GM23338 (cell line): ENCODE measurements around the gene DGKD. TPM values are rescaled to one million over a fixed set of nuclear protein-coding genes. Genes with fewer than 3 reads are reported as not detected.

Experiments
- ATAC-seq: fragments of 200-7000 bp; cut with Tn5 transposase; 3 replicates; pipeline ENCODE4 v1.9.1; 2020
- DNase-seq: peaks from one replicate; pipeline ENCODE4 v3.0.0-alpha.2; 2015; ENCODE audit warnings: low spot score
- H2AFZ ChIP-seq: fragments of 200-600 bp; sonication (generic); 2 replicates; pipeline ENCODE4 v1.8.0; 2016; ENCODE audit warnings: antibody characterized with exemption, mild to moderate bottlenecking, moderate library complexity
- H3F3A ChIP-seq: fragments of 200-600 bp; sonication (generic); replicated peaks from 2 replicates; pipeline ENCODE4 v1.8.0; 2017; ENCODE audit warnings: antibody characterized with exemption, mixed run types, low read depth
- H3K27ac ChIP-seq: fragments of 200-600 bp; sonication (generic); 2 replicates; pipeline ENCODE4 v1.6.1; 2016; ENCODE audit warnings: low read depth
- H3K27me3 ChIP-seq: fragments of 200-600 bp; sonication (generic); 2 replicates; pipeline ENCODE4 v1.8.0; 2016; ENCODE audit warnings: mild to moderate bottlenecking, mixed run types, moderate library complexity; ENCODE audit not compliant: insufficient read depth
- H3K36me3 ChIP-seq: fragments of 200-600 bp; sonication (generic); 2 replicates; pipeline ENCODE4 v1.8.0; 2016; ENCODE audit warnings: mild to moderate bottlenecking; ENCODE audit not compliant: insufficient read depth
- H3K4me1 ChIP-seq: fragments of 200-600 bp; sonication (generic); 2 replicates; pipeline ENCODE4 v1.8.0; 2016; ENCODE audit warnings: mild to moderate bottlenecking, moderate library complexity; ENCODE audit not compliant: insufficient read depth
- H3K4me2 ChIP-seq: fragments of 200-600 bp; sonication (generic); 2 replicates; pipeline ENCODE4 v1.7.1; 2017; ENCODE audit warnings: mixed run types
- H3K4me3 ChIP-seq: fragments of 200-600 bp; sonication (generic); 2 replicates; pipeline ENCODE4 v1.6.1; 2016; ENCODE audit warnings: mixed run types
- H3K79me2 ChIP-seq: fragments of 200-600 bp; sonication (generic); replicated peaks from 2 replicates; pipeline ENCODE4 v1.8.0; 2017; ENCODE audit warnings: mild to moderate bottlenecking; ENCODE audit not compliant: insufficient read depth
- H3K9me2 ChIP-seq: fragments of 200-600 bp; sonication (generic); 2 replicates; pipeline ENCODE4 v1.8.0; 2017; ENCODE audit not compliant: insufficient read depth
- H4K20me1 ChIP-seq: fragments of 200-600 bp; sonication (generic); replicated peaks from 2 replicates; pipeline ENCODE4 v1.8.0; 2017; ENCODE audit warnings: mild to moderate bottlenecking; ENCODE audit not compliant: insufficient read depth
- H3K27ac Mint-ChIP-seq: 2 replicates; pipeline ENCODE4 v1.8.0; 2020; ENCODE audit warnings: inconsistent platforms, mild to moderate bottlenecking, moderate library complexity, mixed read lengths
- H3K27me3 Mint-ChIP-seq: 3 replicates; pipeline ENCODE4 v1.8.0; 2022; ENCODE audit warnings: low read depth, mild to moderate bottlenecking, moderate library complexity, mixed read lengths, inconsistent platforms; ENCODE audit not compliant: insufficient read depth, poor library complexity
- H3K36me3 Mint-ChIP-seq: 3 replicates; pipeline ENCODE4 v1.8.0; 2021; ENCODE audit warnings: low read depth, mild to moderate bottlenecking, inconsistent platforms, moderate library complexity, mixed read lengths
- H3K4me1 Mint-ChIP-seq: 3 replicates; pipeline ENCODE4 v1.8.0; 2020; ENCODE audit warnings: mild to moderate bottlenecking, inconsistent platforms, mixed read lengths
- H3K4me3 Mint-ChIP-seq: 3 replicates; pipeline ENCODE4 v1.8.0; 2021; ENCODE audit warnings: moderate library complexity, mild to moderate bottlenecking, inconsistent platforms, mixed read lengths
- H3K9me3 Mint-ChIP-seq: 3 replicates; pipeline ENCODE4 v1.8.0; 2020; ENCODE audit warnings: moderate library complexity, mild to moderate bottlenecking, inconsistent platforms, mixed read lengths
- EZH2phosphoT487 ChIP-seq: fragments of 200-600 bp; sonication (generic); IDR thresholded peaks from one replicate; pipeline ENCODE4 v1.8.1; 2018; ENCODE audit warnings: antibody characterized with exemption; ENCODE audit not compliant: unreplicated experiment
- JUNB ChIP-seq: IDR thresholded peaks from one replicate; pipeline ENCODE4 v1.6.1; 2016; ENCODE audit warnings: antibody characterized with exemption; ENCODE audit not compliant: unreplicated experiment
- POLR2AphosphoS5 ChIP-seq: IDR thresholded peaks from 2 replicates; pipeline ENCODE4 v1.6.1; 2016; ENCODE audit warnings: antibody characterized with exemption, low read depth
- STAT1 ChIP-seq: IDR thresholded peaks from one replicate; pipeline ENCODE4 v1.6.1; 2016; ENCODE audit warnings: antibody characterized with exemption; ENCODE audit not compliant: unreplicated experiment
- ZNF114 ChIP-seq: fragments of 250-450 bp; sonication (Bioruptor Pico); IDR thresholded peaks from 2 replicates; pipeline ENCODE4 v1.5.0; 2020; ENCODE audit warnings: mild to moderate bottlenecking, moderate library complexity
- ZNF331 ChIP-seq: fragments of 250-450 bp; sonication (Bioruptor Pico); IDR thresholded peaks from 2 replicates; pipeline ENCODE4 v1.5.0; 2020; ENCODE audit warnings: low read depth, mild to moderate bottlenecking, moderate library complexity
- polyA plus RNA-seq: library from polyadenylated mRNA; unstranded; fragments of >200 nt; fragmentation: Nextera tagmentation; extraction: Ambion mirVana; gene quantifications from 2 replicates; pipeline ENCODE4 v1.2.1, GENCODE V29; 2016
- total RNA-seq: library from RNA; depleted of rRNA; stranded (reverse); fragments of >200 nt; shearing (Covaris generic); gene quantifications from 2 replicates; pipeline ENCODE4 v1.2.3, GENCODE V29; 2014
- TF ChIP-seq, protein P1 (sequence below): IDR thresholded peaks from one replicate; pipeline ENCODE4 v1.6.1; 2018; ENCODE audit warnings: antibody characterized with exemption; ENCODE audit not compliant: unreplicated experiment
- TF ChIP-seq, protein P2 (sequence below): IDR thresholded peaks from 2 replicates; pipeline ENCODE4 v1.6.1; 2016; ENCODE audit warnings: antibody characterized with exemption
- TF ChIP-seq, protein P3 (sequence below): fragments of 250-450 bp; sonication (Bioruptor Pico); IDR thresholded peaks from 2 replicates; pipeline ENCODE4 v1.5.0; 2020; ENCODE audit warnings: mild to moderate bottlenecking, moderate library complexity

DGKD gene
- total and polyA plus RNA-seq, 2 experiments from 2014 or later, result 11.1 to 23.4 TPM

DNA sequence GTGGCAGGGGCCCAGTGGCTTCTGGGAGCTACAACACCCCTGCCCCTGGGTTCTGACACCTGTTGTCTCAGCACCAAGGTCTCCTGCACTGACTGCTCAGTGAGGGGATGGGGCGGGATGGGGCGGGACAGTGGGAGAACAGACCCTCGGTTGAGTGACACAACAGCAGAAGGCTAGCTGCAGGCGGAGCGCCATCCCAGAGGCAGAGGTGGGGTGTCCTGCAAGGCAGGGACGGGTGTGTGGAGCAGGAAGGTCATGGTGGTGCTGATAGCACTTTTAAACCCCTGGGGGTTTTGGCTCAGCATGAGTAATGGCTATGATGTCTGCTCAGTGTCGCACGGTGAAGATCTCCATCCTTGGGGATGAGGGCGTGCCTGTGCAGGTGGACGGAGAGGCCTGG, 105.1 kb downstream of the DGKD start (continued):
- TF ChIP-seq POLR2AphosphoS5, result no peak
- TF ChIP-seq, protein P1, sequence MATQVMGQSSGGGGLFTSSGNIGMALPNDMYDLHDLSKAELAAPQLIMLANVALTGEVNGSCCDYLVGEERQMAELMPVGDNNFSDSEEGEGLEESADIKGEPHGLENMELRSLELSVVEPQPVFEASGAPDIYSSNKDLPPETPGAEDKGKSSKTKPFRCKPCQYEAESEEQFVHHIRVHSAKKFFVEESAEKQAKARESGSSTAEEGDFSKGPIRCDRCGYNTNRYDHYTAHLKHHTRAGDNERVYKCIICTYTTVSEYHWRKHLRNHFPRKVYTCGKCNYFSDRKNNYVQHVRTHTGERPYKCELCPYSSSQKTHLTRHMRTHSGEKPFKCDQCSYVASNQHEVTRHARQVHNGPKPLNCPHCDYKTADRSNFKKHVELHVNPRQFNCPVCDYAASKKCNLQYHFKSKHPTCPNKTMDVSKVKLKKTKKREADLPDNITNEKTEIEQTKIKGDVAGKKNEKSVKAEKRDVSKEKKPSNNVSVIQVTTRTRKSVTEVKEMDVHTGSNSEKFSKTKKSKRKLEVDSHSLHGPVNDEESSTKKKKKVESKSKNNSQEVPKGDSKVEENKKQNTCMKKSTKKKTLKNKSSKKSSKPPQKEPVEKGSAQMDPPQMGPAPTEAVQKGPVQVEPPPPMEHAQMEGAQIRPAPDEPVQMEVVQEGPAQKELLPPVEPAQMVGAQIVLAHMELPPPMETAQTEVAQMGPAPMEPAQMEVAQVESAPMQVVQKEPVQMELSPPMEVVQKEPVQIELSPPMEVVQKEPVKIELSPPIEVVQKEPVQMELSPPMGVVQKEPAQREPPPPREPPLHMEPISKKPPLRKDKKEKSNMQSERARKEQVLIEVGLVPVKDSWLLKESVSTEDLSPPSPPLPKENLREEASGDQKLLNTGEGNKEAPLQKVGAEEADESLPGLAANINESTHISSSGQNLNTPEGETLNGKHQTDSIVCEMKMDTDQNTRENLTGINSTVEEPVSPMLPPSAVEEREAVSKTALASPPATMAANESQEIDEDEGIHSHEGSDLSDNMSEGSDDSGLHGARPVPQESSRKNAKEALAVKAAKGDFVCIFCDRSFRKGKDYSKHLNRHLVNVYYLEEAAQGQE, result no peak
- TF ChIP-seq, protein P2, sequence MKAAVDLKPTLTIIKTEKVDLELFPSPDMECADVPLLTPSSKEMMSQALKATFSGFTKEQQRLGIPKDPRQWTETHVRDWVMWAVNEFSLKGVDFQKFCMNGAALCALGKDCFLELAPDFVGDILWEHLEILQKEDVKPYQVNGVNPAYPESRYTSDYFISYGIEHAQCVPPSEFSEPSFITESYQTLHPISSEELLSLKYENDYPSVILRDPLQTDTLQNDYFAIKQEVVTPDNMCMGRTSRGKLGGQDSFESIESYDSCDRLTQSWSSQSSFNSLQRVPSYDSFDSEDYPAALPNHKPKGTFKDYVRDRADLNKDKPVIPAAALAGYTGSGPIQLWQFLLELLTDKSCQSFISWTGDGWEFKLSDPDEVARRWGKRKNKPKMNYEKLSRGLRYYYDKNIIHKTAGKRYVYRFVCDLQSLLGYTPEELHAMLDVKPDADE, result no peak

DNA sequence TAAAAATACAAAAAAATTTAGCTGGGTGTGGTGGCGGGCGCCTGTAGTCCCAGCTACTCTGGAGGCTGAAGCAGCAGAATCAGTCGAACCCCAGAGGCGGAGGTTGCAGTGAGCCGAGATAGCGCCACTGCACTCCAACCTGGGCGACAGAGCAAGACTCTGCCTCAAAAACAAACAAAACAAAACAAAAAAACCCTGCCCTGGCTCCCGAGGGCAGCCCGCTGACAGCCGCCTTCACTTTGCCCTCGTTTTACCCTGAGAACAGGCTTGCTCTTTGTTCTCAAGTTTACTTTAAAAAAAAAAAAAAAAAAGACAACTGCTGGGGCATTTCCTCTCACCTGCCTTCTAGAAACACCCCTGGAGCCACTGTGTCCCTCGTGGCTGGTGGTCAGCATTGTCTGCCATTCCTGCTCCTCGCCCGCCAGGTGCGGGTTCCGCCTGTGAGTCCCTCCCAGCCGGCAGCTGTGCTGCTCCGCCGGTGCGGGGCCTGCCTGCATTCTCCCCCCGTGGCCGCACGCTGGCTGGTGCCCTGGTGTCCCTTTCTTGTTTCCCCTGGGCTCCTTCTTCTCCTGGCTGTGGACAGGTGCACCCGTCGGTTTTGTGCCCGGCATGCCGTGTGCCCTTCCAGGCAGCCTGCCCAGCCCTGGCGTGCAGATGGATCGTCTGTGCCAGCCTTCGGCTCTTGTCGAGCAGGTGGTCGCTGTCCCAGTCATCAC, 106.6 kb downstream of the DGKD start:
- no peaks in the 10 kb centered on the region for H3F3A ChIP-seq
- peaks cover 2% of the 10 kb centered on the region; the same call in 1 of the 3 replicates for H3K9me3 Mint-ChIP-seq
- H3K36me3 Mint-ChIP-seq, result peaks cover 32% of the 10 kb centered on the region
- no peak overlapping the region for H3K27ac Mint-ChIP-seq
- H3K79me2 ChIP-seq, result no peaks in the 10 kb centered on the region
- no peaks in the 10 kb centered on the region for H3K4me1 ChIP-seq
- ATAC-seq (no peak), DNase-seq (no peak)
- H3K36me3 ChIP-seq, result no peaks in the 10 kb centered on the region
- TF ChIP-seq POLR2AphosphoS5, result no peak
- TF ChIP-seq EZH2phosphoT487, result no peak
- TF ChIP-seq JUNB, result no peak
- no peak for TF ChIP-seq ZNF331 (CRISPR knock-in tag)
- no peak for TF ChIP-seq STAT1
- TF ChIP-seq ZNF114, result no peak
- TF ChIP-seq, protein P3, sequence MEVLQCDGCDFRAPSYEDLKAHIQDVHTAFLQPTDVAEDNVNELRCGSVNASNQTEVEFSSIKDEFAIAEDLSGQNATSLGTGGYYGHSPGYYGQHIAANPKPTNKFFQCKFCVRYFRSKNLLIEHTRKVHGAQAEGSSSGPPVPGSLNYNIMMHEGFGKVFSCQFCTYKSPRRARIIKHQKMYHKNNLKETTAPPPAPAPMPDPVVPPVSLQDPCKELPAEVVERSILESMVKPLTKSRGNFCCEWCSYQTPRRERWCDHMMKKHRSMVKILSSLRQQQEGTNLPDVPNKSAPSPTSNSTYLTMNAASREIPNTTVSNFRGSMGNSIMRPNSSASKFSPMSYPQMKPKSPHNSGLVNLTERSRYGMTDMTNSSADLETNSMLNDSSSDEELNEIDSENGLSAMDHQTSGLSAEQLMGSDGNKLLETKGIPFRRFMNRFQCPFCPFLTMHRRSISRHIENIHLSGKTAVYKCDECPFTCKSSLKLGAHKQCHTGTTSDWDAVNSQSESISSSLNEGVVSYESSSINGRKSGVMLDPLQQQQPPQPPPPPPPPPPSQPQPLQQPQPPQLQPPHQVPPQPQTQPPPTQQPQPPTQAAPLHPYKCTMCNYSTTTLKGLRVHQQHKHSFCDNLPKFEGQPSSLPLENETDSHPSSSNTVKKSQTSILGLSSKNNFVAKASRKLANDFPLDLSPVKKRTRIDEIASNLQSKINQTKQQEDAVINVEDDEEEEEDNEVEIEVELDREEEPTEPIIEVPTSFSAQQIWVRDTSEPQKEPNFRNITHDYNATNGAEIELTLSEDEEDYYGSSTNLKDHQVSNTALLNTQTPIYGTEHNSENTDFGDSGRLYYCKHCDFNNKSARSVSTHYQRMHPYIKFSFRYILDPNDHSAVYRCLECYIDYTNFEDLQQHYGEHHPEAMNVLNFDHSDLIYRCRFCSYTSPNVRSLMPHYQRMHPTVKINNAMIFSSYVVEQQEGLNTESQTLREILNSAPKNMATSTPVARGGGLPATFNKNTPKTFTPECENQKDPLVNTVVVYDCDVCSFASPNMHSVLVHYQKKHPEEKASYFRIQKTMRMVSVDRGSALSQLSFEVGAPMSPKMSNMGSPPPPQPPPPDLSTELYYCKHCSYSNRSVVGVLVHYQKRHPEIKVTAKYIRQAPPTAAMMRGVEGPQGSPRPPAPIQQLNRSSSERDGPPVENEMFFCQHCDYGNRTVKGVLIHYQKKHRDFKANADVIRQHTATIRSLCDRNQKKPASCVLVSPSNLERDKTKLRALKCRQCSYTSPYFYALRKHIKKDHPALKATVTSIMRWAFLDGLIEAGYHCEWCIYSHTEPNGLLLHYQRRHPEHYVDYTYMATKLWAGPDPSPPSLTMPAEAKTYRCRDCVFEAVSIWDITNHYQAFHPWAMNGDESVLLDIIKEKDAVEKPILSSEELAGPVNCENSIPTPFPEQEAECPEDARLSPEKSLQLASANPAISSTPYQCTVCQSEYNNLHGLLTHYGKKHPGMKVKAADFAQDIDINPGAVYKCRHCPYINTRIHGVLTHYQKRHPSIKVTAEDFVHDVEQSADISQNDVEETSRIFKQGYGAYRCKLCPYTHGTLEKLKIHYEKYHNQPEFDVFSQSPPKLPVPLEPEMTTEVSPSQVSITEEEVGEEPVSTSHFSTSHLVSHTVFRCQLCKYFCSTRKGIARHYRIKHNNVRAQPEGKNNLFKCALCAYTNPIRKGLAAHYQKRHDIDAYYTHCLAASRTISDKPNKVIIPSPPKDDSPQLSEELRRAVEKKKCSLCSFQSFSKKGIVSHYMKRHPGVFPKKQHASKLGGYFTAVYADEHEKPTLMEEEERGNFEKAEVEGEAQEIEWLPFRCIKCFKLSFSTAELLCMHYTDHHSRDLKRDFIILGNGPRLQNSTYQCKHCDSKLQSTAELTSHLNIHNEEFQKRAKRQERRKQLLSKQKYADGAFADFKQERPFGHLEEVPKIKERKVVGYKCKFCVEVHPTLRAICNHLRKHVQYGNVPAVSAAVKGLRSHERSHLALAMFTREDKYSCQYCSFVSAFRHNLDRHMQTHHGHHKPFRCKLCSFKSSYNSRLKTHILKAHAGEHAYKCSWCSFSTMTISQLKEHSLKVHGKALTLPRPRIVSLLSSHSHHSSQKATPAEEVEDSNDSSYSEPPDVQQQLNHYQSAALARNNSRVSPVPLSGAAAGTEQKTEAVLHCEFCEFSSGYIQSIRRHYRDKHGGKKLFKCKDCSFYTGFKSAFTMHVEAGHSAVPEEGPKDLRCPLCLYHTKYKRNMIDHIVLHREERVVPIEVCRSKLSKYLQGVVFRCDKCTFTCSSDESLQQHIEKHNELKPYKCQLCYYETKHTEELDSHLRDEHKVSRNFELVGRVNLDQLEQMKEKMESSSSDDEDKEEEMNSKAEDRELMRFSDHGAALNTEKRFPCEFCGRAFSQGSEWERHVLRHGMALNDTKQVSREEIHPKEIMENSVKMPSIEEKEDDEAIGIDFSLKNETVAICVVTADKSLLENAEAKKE (CRISPR knock-in tag), result no peak
- no peaks in the 10 kb centered on the region for H3K9me2 ChIP-seq
- H2AFZ ChIP-seq, result no peak overlapping the region
- H3K27ac ChIP-seq, result no peak overlapping the region
- peaks cover 14% of the 10 kb centered on the region for H3K27me3 Mint-ChIP-seq
- no peak overlapping the region for H3K4me3 Mint-ChIP-seq
- H3K27me3 ChIP-seq, result no peaks in the 10 kb centered on the region
- H3K4me3 ChIP-seq, result no peak overlapping the region
- H3K4me2 ChIP-seq, result no peak overlapping the region
- H4K20me1 ChIP-seq, result no peaks in the 10 kb centered on the region
- H3K4me1 Mint-ChIP-seq, result no peaks in the 10 kb centered on the region; the same call in 2 of the 3 replicates
